M059J (cell line): ENCODE results near the gene ANKUB1. TPM values are rescaled to one million over a fixed set of nuclear protein-coding genes. Genes with fewer than 3 reads are reported as not detected.

Source experiments
- DNase-seq: peaks from one replicate; pipeline ENCODE4 v3.0.0-alpha.2; 2012; ENCODE audit warnings: low read depth
- total RNA-seq: library from RNA; depleted of rRNA; stranded (reverse); fragments of >200 nt; shearing (Covaris generic); gene quantifications from 2 replicates; pipeline ENCODE4 v1.2.3, GENCODE V29; 2014

ANKUB1 gene
- total RNA-seq, 1 experiment from 2014 or later = not detected

GRCh38 chr3:149763565-149764195, 28.7 kb downstream of the ANKUB1 start:
- DNase-seq = peak; percentile 34

- DNase-seq = no peak
Measured at GRCh38 chr3:149753717-149754116, 38.6 kb downstream of the ANKUB1 start.

- DNase-seq = no peak
Measured at GRCh38 chr3:149752788-149753136, 39.6 kb downstream of the ANKUB1 start.

DNA sequence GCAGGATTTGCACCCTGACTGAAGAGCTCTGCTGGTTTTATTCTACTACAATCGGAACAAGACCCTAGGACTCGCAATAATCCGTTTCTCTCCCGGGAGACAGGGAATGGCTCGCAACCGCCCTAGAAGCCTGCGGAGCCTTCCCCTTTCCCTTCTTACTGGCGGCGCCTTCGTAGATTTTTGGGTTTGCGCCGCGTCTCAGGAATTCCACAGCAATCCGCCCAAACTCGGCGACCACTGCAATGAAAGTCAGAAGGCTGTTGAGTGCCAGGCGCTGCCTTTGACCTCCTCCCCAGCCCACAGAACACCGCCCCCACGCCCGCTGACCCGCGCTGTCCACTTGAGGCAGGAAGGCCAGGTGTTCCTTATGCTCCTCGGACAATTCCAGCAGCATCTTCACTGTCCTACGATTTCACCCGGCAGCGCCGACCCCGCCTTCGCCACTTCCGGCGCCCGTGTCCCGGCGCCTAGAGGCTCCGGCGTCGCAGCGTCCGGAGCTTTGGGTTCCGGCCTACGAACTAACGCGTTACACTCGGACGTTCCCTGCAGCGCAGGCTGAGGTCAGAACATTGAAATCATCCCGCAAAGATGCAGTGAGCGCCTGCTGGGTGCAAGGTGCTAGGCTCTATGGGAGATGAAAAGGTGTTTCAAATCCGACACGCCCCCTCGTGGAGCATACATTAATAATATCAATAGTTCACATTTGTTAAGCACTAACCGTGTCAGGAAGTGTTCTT, 40.1 kb downstream of the ANKUB1 start, which contains the start of gene COMMD2:
COMMD2 (minus strand) TSS at position 439 of the 737 bp plus-strand sequence; CDS start at position 394, 45 bp downstream.
- peak; percentile 90 for DNase-seq

GRCh38 chr3:149751551-149751950, 40.8 kb downstream of the ANKUB1 start:
- DNase-seq = no peak

GRCh38 chr3:149744606-149745005, 47.7 kb downstream of the ANKUB1 start:
- DNase-seq = no peak

DNA sequence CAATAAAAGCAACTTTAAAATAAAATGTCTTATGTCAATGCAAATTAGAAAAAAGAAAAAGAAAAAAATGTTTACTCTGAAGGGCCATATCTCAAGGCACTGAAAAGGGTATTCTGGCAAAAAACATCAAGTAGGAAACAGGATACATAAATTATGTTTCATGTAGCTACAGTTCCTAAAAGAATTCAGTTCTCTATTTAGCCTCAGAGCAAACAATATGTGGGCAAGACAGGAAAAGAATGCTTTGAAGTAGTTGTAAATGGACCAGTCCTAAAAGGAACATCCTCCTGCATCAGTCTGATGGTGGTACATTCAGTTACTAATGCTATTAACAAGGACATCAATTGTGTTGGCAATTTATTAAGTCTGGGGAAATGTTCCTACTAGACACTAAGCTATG, 48.2 kb downstream of the ANKUB1 start:
- DNase-seq = no peak

DNA sequence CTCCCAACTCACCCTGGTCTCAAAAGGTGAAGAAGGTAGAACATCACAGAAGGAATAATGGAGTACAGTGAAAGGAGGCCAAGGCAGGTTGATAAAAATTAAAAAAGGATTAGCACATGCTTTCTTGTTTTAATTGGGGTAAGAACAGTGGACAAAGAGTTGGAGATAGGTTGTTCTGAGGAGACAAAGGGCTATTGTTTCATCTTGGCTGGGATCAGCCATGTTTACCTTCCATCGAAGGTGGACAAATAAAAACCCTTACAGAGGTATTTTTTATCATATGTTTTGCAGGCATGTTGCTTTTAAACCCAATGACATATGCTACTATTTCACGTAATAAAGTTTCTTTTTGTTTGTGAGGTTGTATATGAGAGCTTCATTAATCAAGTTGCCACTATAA, 53.0 kb downstream of the ANKUB1 start:
- no peak for DNase-seq

DNA sequence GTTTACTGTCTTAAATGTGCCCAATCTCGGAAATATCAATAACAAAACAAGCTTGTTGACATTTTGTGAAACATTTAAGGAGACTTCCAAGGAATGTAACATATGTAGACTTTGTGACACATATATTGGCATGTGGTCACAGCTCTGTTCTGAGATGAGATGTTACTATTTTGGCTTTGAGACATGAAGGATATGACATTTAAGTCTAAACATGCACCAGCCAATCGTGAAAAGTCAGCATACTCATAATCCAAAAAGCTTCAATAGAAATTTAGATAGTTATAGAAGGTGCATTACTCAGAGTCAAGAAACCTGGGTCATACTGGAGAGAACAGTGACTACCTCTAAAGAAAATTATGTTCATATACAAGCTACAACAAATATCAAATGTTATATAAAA, 53.5 kb downstream of the ANKUB1 start:
- DNase-seq = no peak

- no peak for DNase-seq
Measured at GRCh38 chr3:149736953-149737205, 55.5 kb downstream of the ANKUB1 start.

GRCh38 chr3:149736175-149736952, 56.0 kb downstream of the ANKUB1 start:
- peak; percentile 79 for DNase-seq

DNA sequence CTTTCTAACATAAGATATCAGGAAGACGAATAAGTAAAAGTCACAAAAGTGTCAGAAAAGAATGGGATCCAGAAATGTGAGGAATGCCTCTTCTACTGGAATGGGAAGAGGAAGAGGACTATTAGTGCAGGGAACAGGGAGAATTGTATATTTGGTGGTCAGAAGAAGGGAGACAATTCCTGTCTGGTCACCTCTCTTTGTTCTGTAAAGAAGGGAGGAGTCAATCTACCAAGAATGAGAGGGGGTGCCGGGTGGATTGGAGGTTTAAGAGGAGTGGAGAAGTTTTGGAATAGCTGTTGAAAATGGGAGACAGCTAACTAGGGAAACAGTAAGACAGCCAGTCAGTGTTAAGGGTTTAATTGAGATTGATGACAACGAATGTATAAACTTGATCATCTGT, 60.1 kb downstream of the ANKUB1 start:
- DNase-seq = no peak

DNA sequence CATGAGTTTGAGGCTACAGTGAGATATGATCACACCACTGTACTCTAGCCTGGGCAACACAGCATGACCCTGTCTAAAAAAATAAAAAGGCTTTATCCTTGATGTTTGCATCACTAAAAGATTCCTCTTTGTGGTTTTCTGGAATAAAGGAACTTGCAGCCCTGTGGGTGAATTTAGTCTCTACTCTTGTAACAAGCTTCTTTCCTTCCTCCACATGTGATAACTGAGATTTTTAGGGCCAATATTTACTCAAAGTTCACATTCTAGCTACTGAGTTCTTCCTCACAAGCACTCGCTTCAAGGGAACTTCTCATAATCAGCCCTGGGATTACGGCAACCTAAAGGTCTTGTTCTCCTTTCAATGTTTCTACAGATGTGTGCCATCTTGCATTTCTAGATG, 64.7 kb downstream of the ANKUB1 start:
- no peak for DNase-seq

DNA sequence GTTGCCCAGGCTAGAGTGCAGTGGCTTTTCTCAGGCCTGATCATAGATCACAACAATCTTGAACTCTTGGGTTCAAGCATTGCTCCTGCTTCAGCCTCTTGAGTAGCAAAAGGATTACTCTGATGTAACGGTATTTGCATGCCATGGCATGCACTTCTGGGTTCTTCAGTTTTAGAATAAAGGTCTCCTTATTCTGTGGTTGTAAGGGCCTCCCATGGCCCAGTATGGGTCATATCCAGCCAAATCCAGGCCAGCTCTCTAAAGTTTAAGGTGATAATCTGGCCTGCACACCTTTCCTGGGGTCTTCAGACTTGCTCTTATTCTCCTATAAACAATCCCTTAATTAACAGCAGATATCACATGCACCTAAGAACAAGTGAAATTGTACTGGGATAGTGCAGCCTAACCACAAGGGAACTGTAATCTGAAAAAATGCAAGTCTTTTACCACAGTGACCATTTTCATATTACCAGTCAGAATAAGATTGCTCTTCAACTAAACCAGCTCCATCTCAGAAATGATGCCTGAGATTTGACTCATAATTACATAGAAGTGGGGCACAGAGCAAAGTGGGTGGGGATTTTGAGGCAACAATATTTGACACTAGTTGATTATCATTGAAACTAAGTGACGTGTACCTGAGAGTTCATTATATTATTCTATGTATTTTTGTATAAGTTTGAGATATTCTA, 65.5 kb downstream of the ANKUB1 start:
- DNase-seq = peak; percentile 27

- DNase-seq = no peak
Measured at GRCh38 chr3:149723781-149724180, 68.6 kb downstream of the ANKUB1 start.

- DNase-seq = no peak
Measured at GRCh38 chr3:149720918-149721317, 71.4 kb downstream of the ANKUB1 start.

DNA sequence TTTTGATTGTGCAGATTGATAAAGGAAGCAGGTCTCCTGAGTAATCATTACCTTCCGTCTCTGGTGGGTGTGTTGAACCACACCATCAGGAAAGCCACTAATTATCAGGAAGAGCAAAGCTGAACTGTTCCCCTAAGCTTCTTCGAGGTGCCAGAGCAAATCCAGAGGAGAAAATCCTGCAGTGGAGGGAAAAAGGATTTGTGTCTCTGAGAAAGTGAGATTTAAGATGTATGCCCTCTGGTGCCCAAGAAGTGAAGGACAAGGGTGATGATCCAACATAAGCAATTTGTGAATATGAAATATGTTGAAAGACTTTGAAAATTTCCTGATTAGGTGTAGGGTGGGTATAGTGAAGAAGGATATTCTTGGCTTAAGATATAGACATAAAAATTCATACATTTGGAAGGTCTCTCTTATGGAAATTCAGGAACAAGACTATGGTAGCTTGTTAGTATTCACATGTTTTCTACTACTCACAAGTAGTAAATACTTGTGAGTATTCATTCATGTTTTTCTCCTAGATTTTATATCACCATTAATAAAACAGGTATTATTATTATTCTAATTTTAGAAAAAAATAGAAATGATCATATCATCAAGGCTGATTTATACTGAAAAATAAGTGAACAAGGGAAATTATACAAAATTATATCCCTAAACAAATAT, 74.8 kb downstream of the ANKUB1 start:
- DNase-seq = peak; percentile 78

DNA sequence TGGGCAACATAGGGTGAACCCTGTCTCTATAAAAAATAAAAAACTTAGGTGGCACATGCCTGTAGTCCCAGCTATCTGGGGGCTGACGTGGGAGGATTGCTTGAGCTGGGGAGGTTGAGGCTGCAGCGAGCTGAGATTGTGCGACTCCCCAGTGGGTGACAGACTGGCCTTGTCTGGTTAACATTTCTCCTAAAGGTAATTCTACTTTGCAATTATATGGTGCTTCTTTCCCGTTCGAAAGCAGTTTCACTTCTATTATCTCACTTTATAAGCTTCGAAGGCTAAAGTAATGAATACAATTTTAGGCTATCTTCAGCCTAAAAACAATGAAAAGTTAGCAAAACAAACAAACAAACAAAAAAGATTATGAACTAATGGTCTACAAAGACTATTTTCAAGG, 75.4 kb downstream of the ANKUB1 start:
- DNase-seq = no peak

- DNase-seq = no peak
Measured at GRCh38 chr3:149715247-149715646, 77.1 kb downstream of the ANKUB1 start.

- no peak for DNase-seq
Measured at GRCh38 chr3:149713730-149714654, 78.4 kb downstream of the ANKUB1 start.
